Suppressor macrophage (primary cell): Measurements from ENCODE around the gene IMMP2L.

ENCODE experiments used
- DNase-seq, 4 experiments: peaks; one replicate each; pipeline ENCODE4 v3.0.0-alpha.2; 2020 to 2022

The IMMP2L gene

DNA sequence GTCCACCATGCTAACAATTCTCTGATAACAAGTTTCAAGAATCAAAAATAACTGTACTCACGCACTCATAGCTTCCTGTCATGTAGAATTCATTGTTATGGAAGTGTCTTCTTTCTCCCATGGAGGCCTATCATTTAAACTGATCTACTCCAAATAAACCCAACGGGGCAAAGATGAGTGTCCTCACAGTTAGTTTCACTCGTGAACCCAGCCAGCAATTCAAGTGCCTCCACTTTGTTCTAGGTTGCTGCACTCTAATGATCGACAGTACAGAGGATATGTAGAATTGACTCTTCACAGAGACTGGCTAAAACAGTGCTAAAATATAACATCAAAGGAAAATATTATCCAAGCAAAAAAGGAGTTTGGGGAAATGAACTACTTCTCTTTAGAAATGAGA lies 360.0 kb downstream of the IMMP2L start:
- DNase-seq = no peak

DNA sequence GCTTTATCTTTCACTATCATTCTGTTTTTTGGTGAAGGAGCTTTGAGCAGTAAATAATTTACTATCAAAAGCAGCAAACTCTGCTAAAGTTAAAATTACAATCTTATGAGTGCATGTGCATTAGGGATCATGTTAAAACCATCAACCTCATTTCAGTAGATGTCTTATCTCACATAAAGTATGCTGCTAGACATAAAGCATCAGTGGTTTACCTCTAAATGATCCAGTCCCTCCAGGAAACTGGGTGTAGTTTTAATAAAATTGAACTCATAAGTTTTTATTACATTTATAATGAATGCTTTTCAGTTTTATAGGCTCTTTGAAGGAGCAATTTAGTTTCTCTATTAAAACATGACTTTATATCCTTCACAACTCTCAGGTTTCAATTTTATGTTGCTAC lies 362.6 kb downstream of the IMMP2L start:
- no peak for DNase-seq

DNA sequence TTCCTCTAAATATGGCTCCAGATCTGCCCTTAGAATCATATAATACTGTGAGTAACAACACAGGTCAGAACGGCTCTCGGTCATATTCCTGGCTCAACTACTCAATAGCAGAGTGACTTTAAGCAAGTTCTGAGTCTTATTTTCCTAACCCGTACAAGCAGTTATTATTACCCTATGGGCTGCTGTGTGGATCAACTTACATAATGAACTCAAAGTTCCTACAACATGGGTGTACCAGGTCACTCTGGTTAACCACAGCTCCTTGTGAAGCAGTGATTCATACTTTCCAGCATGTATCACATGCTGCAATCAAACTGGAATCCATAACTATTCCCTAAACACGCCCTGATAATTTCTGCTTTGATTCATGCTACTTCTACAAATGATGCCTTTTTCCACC lies 364.0 kb downstream of the IMMP2L start:
- DNase-seq = peak in 2 of 4 experiments; percentile 5 to 13

DNA sequence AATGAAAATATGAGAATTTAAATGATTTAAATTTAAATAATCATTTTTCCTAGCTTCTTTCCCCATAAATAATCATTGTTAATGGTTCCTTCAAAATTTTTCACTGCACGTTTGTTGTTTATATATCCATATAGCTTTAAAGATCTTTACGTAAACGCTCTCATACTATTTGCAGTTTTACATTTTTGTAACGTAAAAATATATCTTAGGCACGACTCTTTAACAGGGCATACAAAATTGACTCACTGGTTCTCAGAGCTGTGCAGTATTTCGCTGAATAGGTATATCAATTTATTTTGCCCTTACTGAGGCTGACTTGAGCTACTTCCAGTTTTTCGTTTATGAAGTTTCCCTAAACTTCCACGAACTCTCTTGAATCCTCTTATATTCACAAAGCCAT lies 365.6 kb downstream of the IMMP2L start:
- DNase-seq = no peak

DNA sequence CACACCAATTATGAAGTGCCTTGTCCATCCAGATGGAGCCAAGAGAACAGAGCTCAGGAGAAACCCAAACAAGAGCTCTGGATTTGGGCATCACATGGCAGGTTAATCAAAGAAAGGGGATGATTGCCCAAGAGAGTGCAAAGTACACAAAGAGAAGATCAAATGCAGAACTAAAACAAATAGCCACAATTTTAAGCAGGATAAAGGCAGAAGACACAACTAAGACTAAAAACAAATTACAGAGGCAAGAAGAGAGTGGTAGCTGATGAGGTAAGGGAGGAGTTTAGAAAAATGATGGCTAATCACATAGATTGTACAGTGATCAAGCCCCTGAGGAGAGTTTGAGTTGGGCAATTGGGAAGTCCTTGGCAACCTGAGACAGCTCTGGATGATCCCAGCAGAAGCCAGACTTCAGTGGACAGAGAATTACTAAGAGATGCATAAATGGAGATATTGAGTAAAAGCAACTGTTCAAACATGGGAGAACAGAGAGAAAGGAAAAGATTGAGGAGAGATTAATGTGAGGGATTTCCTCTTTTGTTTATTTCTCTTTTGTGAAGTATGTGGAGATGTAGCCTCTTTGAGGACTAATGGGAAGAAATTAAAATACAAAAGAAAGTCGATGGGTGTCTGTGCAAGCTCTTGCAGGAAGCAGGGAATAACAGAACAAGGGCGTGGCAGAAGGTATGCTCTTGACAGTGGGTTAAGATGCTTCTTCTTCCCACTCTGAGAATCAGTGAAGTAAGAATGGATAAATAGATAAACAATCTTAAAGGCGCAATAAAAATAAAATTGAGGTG lies 369.5 kb downstream of the IMMP2L start:
- no peak for DNase-seq

DNA sequence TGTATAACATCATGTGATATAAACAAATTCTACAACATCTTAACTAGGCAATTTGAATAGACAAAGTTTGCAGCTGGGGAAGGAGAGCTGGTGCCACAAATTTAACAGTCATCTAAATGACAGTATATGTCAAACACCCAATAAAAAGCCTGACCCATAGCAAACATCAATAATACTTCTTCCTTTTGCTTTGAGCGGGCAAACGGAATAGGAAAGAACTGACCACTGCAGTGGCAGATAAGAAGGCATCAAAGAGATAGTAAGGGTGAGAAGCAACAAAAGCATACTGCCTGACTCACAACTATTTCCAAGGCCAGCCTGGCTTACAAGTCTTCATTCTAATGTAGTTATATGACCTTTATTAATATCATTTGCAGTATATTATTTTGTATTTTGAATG lies 371.5 kb downstream of the IMMP2L start:
- DNase-seq = no peak

DNA sequence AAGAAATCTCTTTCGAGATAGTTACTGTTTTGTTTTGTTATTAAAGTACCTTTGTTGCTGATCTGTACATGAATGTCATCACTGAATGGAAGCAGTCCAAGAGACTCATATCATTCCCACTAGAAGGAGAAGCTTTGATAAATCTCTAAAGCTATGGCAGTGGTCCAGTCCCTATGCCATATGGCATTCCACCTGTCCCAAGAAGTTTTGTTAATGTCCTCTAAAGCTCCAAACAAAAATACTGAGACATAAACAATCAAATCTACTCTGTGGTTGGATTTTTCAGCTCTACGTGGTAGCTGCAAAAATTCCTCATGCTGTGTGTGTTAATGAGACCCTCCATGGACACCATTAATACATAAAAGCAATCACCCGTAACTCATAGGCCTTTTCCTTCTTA lies 377.3 kb downstream of the IMMP2L start:
- DNase-seq = no peak

DNA sequence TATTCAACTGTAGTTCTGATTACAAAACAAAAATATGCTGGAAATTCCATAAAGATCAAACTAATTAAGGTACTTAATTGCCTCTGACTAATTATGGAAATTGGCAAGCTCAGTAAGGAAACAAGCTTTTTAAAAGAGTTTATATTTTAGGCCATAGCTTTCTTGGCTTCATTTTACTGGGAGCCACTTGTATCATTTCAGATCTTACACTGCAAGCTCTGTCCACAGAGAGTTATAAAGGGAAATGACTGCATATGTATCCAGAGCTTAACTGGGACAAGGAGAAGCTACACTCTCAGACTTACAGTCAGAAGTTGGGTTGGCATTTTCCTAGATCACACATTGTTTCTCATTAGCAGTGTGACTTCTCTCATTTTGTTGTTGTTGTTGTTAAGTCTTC lies 379.0 kb downstream of the IMMP2L start:
- DNase-seq = no peak

DNA sequence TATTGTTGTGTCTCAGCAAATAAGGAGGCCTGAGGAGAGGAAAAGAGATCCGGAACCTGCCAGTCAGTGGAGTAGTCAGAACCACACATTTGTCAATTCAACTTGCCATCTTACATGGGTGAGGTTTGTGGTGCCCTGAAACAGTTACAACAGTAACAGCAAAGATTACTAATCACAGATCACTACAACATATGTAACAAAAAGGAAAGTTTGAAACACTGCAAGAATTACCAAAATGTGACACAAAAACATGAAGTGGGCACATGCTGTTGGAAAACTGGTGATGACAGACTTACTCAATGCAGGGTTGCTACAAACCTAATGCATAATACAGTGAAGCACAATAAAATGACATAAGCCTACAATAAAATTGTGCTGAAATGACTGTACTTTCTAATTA lies 382.0 kb downstream of the IMMP2L start:
- peak in 1 of 4 experiments; percentile 8 for DNase-seq

DNA sequence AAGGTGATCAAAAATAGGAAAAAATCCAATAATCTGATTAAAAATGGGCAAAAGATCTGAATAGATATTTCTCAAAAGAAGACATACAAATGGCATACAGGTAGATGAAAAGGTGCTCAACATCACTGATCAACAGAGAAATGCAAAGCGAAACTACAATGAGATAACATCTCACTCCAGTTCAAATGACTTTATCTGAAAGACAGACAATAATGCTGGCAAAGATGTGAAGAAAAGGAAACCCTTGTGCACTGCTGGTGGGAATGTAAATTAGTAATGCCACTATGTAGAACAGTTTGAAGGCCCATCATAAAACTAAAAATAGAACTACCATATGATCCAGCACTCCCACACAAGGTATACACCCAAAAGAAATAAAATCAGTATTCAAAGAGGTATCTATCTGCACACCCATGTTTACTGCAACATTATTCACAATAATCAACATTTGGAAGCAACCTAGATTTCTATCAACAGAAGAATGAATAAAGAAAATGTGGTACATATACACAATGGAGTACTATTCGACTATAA lies 386.3 kb downstream of the IMMP2L start:
- no peak for DNase-seq

DNA sequence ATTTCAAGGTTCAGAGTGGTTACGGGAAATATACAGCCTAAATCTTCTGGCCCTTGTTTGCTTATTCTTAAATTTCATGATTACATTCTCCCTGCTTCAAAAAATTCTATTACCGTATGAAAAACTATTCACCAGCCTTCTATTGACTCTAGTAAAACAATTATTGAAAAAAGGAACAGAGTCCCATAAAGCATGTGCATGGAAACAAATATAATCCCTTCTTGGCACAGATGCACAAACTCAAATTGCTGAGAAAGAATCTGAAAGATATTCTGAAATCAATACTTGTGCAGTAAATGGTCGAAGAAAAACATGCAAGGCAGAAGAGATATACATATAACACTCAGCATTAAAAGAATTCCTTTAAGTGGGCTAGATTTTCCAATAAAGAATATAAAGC lies 387.8 kb downstream of the IMMP2L start:
- DNase-seq = no peak

DNA sequence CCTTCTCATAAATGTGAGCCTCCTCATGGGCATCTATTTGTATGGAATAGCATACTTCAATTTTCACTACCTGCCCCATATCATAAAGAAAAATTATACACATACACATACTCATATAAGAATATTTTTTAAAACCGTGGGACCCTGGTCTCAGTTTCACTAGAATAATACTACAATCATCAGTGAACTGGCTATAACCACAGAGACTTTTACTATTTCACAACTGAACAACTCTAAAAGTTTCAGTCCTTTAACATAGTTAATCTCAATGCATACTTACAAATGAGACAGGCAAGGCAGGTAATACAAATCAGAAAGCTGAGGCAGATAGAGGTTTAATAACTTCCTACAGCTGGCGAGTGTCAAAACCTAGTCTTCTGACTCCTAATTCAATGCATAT lies 388.3 kb downstream of the IMMP2L start:
- DNase-seq = no peak

DNA sequence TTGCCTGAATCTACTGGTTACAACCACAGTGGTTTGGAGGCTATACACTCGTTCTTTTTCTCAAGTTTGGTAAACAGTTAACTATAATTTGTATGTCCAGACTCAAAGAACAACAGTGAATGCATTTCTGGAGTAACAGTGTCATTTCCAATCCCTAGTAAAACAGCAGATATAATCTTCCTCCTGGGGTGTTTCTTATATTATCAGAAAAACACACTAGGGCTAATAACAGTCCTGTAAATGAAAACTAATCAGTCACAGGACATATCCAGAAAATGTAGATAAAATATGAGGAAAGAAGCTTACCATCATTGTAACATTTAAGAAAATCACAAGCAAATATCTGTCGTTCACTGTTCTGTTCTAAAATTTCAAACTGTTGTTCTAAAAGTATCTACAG lies 388.8 kb downstream of the IMMP2L start:
- no peak for DNase-seq

DNA sequence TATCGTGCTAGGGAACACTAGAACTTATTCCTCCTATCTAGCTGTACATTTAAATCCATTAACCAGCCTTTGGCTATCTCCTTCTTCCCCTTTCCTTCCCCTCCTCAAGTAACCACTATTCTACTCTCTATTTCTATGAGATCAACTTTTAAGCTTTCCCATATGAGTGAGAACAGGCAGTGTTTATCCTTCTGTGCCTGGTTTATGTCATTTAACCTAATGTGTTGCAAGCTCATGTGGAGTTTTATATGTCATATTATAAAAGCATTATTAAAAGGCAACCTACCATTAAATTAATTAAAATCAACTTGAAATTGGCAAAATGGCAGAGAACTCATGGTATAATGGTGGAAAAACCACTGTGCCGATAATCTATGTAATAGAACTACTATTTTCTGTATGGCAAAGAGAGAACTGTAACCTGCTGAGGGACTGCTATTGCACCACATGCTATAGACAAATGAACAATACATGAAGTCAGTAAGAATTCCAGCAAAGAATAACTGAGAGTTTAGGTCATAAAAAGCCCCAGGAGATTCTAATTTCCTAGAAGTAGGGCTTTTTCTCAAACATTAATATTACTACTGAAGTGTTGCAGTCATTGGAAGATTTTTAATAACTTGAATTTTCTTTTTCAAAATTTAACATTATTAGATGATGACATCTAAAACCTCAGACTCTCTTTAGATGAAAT lies 389.6 kb downstream of the IMMP2L start:
- DNase-seq = no peak

DNA sequence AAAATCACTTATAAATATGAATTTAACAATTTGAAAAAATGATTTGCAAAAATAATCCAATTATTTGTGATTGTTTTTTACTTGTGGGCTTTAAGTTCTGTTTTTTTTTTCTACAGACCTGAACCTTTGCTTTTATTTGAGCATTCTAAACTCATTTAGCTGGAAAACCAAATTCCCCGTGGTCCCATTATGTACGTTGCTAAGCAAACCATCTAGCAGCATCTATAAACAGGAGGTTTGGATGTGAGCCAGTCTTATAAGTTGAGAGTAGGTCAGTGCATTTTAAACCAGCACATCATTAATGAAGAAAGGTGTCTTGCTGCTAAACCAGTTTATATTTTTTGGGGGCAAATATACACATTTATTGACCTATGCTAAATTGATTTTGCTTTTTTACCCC lies 394.1 kb downstream of the IMMP2L start:
- DNase-seq = no peak

DNA sequence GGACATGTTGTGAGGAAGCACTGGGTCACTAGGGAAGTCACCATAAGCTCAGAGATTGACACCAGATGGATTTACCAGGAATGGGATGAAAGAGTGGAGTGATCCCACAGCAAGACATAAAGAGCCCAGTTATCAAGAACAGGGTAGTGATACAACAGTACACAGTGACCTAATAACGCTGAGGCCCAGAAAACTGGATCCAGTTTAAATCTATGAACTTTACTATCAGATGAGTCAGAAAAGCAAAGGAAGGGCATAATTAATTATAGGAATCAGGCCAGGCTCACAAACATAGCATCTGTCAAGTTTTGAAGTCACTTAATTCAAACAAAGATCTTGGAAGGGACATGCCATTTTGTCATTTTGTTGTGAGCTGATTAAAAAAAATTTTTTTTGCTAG lies 397.9 kb downstream of the IMMP2L start:
- no peak for DNase-seq

DNA sequence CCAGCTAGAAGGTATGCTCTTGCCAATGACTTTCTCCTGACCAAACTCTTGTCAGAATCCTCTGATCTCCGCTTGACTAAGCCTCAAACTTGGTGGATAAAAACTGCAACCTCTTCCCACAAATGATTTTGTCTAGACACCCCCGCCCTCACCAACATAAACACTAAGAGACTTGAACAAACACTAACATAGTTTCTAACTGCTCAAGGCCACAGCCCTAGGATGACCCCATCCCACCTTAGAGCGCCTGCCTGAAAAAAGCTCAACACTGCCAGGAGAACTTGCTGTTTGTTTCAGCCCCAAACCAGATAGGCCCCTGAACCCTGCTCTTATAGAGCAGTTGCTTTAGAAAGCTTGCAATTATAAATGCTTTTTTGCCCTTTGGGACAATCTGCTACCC lies 399.6 kb downstream of the IMMP2L start:
- no peak for DNase-seq

DNA sequence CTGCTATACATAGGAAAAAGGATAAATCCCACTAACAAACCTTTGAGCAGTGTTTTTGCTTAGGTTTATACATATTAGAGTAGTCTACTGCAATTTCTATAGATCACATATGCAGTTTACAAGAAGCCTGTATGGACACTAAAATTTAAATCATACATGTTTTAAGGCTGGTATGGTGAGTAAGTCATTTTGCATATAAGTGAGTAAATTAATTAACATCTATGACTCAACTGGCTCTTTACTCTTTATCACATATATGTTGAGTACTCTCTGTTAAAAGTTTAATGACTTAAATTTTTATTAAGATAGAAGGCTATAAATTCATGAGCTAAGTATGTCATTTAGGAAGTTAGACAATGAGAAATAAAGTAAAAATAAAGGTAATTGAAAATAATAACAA lies 402.0 kb downstream of the IMMP2L start:
- DNase-seq = no peak

DNA sequence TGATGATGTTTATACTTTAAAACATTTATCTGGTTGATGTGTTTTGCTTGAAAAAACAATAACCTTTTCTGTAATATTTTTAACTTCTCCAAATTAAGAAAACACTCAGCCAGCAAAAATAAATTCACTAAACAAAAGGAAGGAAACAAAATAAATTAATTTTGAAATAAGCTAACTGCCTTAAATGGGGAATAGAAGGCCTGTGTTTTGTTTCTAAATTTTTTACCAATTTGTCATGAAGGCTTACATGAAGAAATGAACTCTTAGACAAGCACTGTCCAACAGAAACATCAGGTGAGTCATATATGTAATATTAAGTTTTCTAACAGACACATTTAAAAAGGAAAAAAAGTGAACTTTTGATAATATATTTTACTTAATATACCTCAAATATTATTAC lies 402.9 kb downstream of the IMMP2L start:
- DNase-seq = no peak

DNA sequence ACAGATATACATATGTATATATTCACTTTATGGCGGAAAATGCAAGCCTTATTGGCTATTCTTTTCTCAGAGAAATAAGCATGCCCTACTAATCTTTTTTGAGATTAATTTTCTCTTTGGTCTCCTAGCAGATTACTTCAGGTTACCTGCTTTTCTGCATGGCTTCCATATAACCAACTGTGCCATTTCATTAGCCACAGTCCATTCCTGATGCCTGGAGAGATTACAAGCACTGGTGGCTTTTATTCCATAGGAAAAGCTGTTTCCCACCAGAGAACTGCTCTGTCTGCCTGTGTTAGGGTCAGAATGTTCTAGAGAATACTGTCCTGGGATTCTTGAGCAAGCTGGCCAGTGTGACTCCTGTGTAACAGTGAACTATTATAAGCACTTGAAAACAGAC lies 411.6 kb downstream of the IMMP2L start:
- no peak for DNase-seq

DNA sequence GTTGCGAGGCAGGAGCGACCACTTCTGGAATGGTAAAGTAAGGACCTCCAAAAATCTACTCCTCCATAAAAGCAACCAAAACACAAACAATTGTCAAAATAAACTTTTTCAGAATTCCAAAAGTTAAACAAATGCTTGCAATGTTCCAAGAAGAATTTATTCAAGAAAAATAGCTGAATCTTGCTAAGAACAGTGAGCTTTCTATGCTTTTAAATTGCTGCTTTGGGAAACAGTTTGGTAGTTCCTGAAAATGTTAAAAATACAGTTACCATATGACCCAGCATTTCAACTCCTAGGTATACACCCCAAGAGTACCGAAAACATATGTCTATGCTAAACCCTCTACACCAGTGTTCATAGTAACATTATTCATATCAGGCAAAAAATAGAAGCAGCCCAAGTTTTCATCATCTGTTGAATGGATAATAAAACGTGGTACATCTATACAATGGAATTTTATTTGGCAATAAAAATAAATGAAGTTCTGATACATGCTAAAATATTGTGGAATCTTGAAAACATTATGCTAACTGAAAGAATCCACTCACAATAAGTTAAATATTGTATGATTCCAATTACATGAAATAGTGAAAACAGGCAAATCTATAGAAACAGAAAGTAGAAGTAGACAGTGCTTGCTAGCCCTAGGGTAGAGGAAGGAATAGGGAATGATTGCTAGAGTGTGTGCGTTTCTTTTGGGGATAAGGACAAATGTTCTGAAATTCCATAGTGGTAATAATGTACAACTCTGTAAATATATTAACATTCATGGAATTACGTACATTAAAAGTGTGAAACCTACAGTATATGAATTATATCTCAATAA lies 414.4 kb downstream of the IMMP2L start:
- no peak for DNase-seq

DNA sequence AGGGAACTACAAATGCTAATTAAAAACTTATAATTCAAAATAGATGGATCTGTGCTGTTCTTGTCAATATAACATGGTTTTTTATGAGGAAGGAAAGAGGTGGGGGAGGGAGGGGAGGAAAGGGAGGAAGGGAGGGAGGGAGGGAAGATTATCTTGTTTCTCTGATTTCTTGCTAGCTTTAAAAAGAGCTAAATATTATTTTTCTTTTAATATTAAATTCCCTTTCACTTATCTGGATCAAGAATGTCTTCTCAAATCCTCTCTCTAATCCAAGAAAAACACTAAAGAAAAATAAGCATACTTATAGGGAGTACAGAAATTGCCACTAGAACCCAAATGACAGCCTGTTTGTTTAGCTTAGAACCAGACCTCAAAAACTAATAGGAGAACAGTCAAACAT lies 416.2 kb downstream of the IMMP2L start:
- DNase-seq = no peak

DNA sequence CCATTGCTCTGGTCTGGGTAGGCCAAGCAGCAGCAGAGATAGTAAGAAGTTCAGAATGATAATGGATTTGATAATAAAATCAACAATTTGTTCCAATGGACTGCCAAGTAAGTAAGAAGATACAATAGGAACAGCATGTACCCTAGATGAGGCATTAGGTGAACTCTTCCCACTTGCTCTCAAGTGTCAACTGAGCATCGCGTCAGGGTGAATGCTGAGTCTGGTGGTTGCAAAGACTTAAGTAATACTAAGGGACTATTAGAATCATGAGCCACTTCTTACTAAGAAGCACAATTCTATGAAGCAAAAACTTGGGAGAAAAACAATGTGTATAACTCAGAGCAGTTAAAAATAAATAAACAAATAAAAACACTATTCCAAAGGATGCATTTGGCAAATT lies 416.8 kb downstream of the IMMP2L start:
- no peak for DNase-seq
